HG02970 (cell line): ENCODE results near the gene MAP7.
"Not testable (repeated sequence)": the region's sequence is repeated elsewhere in the genome, so short reads cannot be mapped to it uniquely, and the experiment has no call there.

ENCODE experiments used
- ATAC-seq: cut with Tn5 transposase; IDR thresholded peaks from one replicate; pipeline ENCODE4 v1.9.1; 2021; ENCODE audit warnings: mild to moderate bottlenecking, moderate library complexity, moderate number of reproducible peaks; ENCODE audit not compliant: unreplicated experiment, low FRiP score

The MAP7 gene

GRCh38 chr6:136318676-136319075 lies 231.5 kb downstream of the MAP7 start:
- ATAC-seq, result no peak

DNA sequence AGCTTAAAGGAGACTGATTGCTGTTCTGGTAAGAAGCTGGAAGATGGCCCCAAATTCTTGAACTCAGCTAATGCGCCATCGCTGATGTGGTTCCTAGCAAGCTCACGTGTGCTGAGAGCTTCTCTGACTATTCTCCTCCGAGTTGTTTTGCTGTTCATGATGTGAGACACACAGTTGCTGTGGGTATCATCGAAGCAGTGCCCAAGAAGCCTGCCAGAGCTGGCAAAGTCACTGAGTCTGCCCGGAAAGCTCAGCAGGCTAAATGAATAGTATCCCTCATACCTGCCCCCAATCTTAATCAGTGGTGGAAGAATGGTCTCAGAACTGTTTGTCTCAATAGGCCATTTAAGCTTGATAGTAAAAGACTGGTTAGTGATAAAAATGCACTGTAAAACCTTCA lies 232.3 kb downstream of the MAP7 start:
- no peak for ATAC-seq

DNA sequence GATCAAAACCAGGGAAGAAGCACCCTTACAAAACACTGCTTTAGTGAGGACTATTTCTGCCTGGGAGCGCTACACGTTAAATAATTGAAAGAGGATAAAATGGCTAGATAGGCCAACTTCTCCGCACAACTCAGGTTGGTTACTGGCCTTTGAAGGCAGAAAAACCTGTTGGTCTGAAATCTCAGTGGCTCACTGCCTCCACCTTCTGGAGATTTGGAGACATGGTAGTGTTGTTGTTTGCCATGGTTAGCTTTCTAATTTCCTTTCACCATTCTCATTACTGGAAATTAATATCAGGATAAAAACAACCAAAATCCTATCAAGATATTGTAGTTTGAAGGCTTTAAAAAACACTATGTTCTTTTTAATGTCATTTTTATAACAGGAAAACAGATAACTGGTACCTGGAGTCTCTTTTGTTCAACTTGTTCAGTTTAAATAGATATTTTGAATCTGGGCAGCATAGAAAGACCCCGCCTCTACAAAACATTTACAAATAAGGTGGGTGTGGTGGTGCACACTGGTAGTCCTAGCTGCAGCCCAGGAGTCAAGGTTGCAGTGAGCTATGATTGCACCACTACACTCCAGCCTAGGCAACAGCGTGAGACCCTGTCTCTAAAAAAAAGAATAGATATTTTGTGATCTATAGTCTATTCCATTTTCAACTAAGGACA lies 233.1 kb downstream of the MAP7 start:
- ATAC-seq, result no peak

DNA sequence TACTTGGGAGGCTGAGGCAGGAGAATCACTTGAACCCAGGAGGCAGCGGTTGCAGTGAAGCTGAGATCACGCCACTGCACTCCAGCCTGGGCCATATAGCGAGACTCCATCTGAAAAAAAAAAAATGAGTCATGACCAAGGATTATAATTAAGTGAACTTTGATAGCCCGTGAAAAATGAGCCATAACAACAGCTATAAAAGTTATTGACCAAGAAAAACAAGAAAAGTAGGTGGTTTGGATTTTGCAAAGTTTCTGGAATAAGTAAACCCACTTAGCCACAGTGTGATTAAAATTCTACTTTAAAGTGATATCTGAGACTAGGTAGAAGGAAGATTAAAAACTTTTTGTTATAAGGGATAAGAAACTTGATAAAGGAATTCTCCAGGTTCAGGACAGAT lies 234.6 kb downstream of the MAP7 start:
- no peak for ATAC-seq

DNA sequence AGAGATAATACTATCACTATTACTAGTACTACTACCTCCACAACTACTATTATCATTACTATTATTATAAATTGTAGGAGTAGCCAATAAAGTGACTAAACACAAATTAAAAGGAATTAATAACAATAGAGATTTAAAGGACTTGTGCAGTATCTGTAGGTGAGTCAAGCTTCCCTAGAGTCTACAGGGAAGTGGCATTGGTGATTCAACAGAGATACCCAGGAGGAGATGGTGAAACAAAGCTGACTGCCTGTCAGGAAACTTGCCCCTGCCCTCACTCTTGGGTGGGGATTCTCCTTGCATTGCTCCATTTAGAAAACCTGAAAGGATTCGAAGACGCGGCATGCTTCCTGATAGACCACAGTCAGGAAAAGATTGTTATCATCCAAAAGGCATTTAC lies 237.2 kb downstream of the MAP7 start:
- no peak for ATAC-seq

DNA sequence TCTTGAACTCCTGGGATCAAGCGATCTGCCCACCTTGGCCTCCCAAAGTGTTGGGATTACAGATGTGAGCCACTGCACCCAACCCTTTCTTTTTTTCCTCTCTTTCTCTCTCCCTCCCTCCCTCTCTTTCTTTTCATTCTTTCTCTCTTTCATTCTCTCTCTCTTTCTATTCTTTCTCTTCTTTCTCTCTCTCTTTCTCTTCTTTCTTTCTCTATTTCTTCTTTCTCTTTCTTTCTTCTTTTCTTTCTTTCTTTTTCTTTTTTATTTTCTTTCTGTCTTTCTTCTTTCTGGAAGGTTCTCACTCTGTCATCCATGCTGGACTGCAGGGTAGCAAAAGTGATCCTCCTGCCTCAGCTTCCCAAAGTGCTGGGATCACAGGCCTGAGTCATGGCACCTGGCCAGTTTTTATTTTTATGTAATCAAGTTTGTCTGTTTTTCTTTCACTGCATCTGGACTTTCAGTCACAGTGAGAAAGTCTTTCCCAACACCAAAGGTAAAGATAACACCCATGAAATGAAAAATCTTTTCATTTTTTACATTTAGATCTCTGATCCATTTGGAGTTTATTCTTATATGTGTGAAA lies 240.4 kb downstream of the MAP7 start:
- no peak for ATAC-seq

DNA sequence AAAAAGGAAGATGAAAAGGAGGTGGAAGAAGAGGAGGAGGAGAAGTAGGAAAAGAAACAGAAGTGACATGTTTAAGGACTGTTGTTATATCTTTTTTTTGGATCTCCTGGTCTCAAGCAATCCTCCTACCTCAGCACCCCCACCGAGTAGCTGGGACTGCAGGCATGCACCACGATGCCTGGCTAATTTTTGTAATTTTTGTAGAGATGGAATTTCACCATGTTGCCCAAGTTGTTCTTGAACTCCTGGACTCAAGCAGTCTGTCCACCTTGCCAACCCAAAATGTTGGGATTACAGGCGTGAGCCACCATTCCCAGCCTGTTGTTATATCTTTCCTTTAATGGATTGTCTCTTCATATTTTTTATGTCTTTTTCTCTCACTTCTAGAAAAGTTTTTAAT lies 241.1 kb downstream of the MAP7 start:
- ATAC-seq, result no peak

- not testable (repeated sequence) for ATAC-seq
Observed at GRCh38 chr6:136308469-136308868, 241.8 kb downstream of the MAP7 start.

DNA sequence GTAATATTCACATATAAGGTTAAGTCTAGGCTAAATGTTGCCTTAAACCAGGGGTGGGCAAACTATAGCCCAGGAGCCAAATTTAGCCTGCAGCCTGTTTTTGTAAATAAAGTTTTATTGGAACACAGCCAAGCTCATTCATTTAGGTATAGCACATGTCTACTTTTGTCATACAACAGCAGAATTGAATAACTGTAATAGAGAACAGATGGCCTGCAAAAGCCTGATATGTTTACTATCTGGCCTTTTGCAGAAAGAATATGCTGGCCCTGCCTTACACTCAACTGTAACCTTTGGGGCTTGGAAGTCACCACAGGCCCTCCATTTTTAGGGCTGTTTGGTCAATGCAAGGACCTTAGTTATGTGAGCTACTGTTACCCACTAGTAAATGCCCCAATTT lies 242.9 kb downstream of the MAP7 start:
- ATAC-seq, result no peak

- ATAC-seq, result no peak
Observed at GRCh38 chr6:136306466-136306865, 243.8 kb downstream of the MAP7 start.

DNA sequence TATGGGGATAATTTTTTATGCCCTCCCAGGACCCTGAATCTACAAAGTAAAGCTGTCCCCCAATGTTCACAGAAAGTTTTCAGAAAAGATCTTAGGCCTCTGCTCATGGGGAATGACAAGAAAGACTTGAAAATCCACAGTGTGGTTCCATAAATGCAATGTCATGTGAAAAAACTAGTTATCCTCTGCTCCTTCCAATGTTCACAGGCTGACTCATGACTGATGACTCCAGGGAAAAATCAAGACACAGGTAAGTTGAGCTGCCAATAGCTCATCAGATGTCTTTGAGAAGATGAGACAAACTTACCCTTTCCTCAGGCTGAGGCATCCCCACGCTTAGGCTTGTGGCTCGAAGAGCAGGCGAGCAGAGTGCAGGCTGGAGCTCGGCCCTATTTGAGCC lies 245.8 kb downstream of the MAP7 start:
- no peak for ATAC-seq

DNA sequence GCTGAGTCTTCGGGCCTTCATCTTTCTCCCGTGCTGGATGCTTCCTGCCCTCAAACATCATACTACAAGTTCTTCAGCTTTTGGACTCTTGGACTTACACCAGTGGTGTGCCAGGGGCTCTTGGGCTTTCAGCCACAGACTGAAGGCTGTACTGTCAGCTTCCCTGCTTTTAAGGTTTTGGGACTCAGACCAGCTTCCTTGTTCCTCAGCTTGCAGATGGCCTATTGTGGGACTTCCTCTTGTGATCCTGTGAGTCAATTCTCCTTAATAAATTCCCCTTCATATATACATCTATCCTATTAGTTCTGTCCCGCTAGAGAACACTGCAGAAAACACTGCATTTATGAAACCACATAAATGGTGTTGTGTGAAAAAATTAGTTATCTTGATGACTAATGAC lies 246.7 kb downstream of the MAP7 start:
- no peak for ATAC-seq

DNA sequence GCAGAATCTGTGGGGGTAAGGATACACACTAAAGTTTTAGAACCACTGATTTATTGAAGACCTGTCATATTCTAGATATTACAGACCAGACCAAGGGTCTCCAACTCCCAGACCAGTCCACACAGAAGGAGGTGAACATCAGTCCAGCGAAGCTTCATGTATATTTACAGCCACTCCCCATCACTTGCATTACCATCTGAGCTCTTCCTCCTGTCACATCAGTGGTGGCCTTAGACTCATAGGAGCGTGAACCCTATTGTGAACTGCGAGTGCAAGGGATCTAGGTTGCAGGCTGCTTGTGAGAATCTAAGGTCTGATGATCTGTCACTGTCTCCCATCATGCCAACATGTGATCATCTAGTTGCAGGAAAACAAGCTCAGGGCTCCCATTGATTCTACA lies 255.6 kb downstream of the MAP7 start:
- ATAC-seq, result no peak
